HG02610 (cell line): Measurements from ENCODE around the gene ADAT1.

ENCODE experiments used
- ATAC-seq: cut with Tn5 transposase; IDR thresholded peaks from one replicate; pipeline ENCODE4 v1.9.1; 2021; ENCODE audit warnings: mild to moderate bottlenecking, moderate library complexity; ENCODE audit not compliant: unreplicated experiment

The ADAT1 gene

GRCh38 chr16:75622761-75623605 is at the start of gene ADAT1:
Gene ADAT1, minus strand, starts transcription at chr16:75623281. Its CDS starts 2,482 bp downstream, at chr16:75620799.
- peak; percentile 97 for ATAC-seq

- no peak for ATAC-seq
Observed at GRCh38 chr16:75667503-75667902, 44.4 kb upstream of the ADAT1 start.

- ATAC-seq: no peak
Observed at GRCh38 chr16:75660726-75661302, 37.7 kb upstream of the ADAT1 start.

GRCh38 chr16:75660321-75660720 is 37.2 kb upstream of the ADAT1 start:
- no peak for ATAC-seq

- ATAC-seq: no peak
Observed at GRCh38 chr16:75658175-75658574, 35.1 kb upstream of the ADAT1 start.

- no peak for ATAC-seq
Observed at GRCh38 chr16:75653922-75654321, 30.8 kb upstream of the ADAT1 start.

GRCh38 chr16:75648265-75649076 is 25.4 kb upstream of the ADAT1 start:
- ATAC-seq: peak; percentile 29

- ATAC-seq: peak; percentile 85
Observed at GRCh38 chr16:75647492-75648264, 24.6 kb upstream of the ADAT1 start, which contains the start of the genes KARS1 and TERF2IP. Gene KARS1, minus strand, starts transcription at chr16:75647665. Its CDS starts 26 bp downstream, at chr16:75647639. Gene TERF2IP, plus strand, starts transcription at chr16:75647773. Its CDS starts 110 bp downstream, at chr16:75647883.

GRCh38 chr16:75647112-75647491 is 24.0 kb upstream of the ADAT1 start:
- ATAC-seq: peak; percentile 25

- no peak for ATAC-seq
Observed at GRCh38 chr16:75644240-75645012, 21.3 kb upstream of the ADAT1 start.

- no peak for ATAC-seq
Observed at GRCh38 chr16:75640598-75640997, 17.5 kb upstream of the ADAT1 start.

GRCh38 chr16:75635036-75635435 is 12.0 kb upstream of the ADAT1 start:
- no peak for ATAC-seq

GRCh38 chr16:75632857-75633256 is 9.8 kb upstream of the ADAT1 start:
- ATAC-seq: no peak

GRCh38 chr16:75630052-75630451 is 7.0 kb upstream of the ADAT1 start:
- no peak for ATAC-seq

GRCh38 chr16:75629132-75629531 is 6.1 kb upstream of the ADAT1 start:
- ATAC-seq: no peak

- ATAC-seq: no peak
Observed at GRCh38 chr16:75628351-75628750, 5.3 kb upstream of the ADAT1 start.

- ATAC-seq: no peak
Observed at GRCh38 chr16:75627851-75628250, 4.8 kb upstream of the ADAT1 start.

GRCh38 chr16:75626806-75627205 is 3.7 kb upstream of the ADAT1 start:
- no peak for ATAC-seq

- ATAC-seq: no peak
Observed at GRCh38 chr16:75624921-75625334, 1.8 kb upstream of the ADAT1 start.

- no peak for ATAC-seq
Observed at GRCh38 chr16:75621170-75621477, 2.0 kb downstream of the ADAT1 start.
